GM21825 (cell line): ENCODE data around the gene E2F2.
"Not testable (repeated sequence)": the region's sequence is repeated elsewhere in the genome, so short reads cannot be mapped to it uniquely, and the experiment has no call there.

ENCODE experiments used
- ATAC-seq: cut with Tn5 transposase; IDR thresholded peaks from one replicate; pipeline ENCODE4 v1.9.1; 2021; ENCODE audit warnings: mild to moderate bottlenecking, moderate library complexity; ENCODE audit not compliant: unreplicated experiment

E2F2 gene

DNA sequence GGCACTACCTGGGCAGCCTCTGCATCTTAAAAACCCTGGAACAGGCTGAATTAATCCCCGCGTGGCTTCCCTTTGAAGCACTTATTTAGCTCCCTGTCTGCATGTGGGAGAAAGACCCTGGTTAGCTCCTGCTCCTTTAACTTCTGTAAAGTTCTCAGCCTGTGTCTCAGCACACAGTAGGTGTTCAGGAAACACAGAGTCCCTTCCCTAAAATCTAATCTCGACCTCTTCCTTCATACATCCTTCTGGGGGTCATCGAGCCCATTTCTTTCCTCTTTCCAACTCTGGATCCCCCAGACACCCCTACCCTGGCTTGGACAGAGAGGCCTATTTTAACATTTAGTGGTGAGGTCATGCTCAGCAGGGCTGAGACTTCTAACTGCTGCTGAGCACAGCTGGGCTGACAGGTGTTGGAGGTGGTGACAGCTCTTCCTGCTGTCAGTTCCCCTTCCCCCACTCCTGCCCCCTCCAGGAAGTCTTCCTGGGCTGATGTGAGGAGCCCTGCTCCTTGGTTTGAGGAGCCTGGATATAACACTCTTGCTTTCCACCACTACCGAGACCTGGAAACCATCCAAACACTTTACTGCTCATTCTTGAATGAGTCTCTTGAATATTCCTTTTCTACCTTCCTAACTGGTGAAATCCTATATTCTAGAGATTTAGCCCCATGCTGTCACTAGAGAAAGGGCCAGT, 5.3 kb downstream of the E2F2 start:
- no peak for ATAC-seq

DNA sequence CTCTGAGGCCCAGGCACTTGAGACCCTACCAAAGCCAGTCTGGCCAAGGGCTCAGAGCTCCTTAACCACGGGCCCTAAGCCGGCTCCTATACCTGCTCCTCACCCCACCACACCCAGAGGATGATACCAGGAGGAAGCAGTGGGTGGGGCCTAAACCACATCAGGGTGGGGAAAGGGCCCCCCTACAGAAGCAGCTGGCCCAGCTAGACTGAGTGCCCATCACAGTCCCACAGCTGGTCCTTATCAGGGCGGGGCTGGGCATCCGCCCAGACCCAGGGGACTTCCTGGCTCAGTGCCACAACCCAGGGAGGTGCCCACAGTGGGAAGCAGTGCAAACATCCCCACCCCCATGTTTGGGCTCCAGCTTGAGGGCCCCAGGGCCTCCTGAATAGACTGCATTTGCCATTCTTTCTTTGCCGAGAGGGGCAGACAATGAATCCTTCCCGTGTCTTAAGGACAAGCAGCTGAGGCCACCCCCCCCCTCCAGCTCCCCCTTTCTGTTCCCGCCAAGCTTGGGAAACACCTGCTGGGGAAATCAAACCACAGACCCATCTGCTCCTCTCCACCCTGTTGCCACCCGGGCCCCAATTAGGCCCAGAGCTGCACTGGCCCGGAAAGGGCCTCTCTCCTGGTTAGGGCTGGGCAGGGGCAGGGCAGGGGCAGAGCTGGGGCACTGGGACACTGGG, 6.2 kb downstream of the E2F2 start:
- no peak for ATAC-seq

DNA sequence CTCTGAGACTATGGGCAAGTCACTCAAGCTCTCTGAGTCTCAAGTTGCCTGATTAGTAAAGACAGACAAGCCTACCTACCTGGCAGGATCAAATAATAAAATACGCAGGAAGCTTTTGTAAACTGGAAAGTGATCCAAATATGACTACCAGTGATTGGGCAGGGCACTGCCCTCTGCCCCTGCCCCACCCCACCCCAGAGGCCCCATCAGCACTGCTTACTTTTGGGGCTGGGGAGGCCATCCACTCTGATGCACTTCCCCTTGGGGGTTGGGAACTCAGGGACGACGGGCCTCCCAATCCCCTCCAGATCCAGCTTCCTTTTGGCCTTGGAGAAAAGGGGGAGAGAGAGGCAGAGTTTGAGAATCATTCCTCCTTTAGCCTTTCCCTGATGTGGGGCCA, 6.9 kb downstream of the E2F2 start:
- no peak for ATAC-seq

- ATAC-seq: no peak
These were observed 8.6 kb downstream of the E2F2 start for GRCh38 chr1:23522244-23522982.

- no peak for ATAC-seq
These were observed 9.4 kb downstream of the E2F2 start for GRCh38 chr1:23521588-23521987.

DNA sequence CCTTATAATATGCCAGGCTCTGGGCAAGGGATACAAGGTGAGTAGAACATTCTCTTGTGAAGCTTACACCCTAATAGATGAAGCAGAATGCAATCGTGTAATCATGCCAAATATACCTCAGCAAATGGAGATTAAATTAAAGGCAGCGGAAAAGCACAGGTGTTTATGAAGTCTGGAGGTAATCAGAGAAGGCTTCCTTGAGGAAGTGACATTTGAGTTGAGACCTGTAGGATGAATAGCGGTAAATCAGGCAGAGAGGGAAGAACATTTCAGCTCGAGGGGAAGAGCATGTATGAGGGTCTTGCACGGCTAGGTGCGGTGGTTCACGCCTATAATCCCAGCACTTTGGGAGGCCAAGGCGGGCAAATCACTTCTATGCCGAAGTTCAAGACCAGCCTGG, 13.5 kb downstream of the E2F2 start:
- ATAC-seq: no peak

GRCh38 chr1:23515905-23516304, 15.1 kb downstream of the E2F2 start:
- ATAC-seq: no peak

DNA sequence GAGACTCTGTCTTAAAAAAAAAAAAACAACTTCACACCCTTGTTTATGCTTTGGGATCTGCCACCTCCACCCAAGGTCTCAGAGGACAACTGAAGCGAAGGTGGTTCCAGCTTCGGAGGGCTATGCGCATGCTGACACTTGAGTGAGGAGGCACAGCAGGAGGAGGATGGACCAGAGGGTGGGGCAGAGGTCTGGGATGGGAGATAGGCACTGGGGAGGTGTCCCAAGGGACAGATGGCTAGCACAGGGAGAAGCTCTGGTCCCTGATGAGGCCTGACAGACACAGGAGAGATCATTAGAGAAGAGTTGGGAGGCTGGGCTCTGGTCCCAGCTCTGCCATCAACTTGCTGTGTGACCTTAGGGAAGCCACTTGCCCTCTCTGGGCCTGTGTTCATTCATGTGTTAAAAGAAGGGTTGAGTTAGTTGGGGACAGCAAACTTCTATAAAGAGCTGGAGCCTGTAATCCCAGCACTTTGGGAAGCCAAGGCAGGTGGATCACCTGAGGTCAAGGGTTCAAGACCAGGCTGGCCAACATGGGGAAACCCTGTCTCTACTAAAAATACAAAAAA, 16.8 kb downstream of the E2F2 start:
- no peak for ATAC-seq

- no peak for ATAC-seq
These were observed 21.1 kb downstream of the E2F2 start for GRCh38 chr1:23509896-23510295.

- no peak for ATAC-seq
These were observed 24.5 kb downstream of the E2F2 start for GRCh38 chr1:23506376-23507107.

GRCh38 chr1:23505851-23506250, 25.2 kb downstream of the E2F2 start:
- no peak for ATAC-seq

- ATAC-seq: not testable (repeated sequence)
These were observed 26.9 kb downstream of the E2F2 start for GRCh38 chr1:23504156-23504555.

- ATAC-seq: no peak
These were observed 28.1 kb downstream of the E2F2 start for GRCh38 chr1:23502951-23503350.

- no peak for ATAC-seq
These were observed 30.6 kb downstream of the E2F2 start for GRCh38 chr1:23500466-23500865.

- ATAC-seq: no peak
These were observed 33.1 kb downstream of the E2F2 start for GRCh38 chr1:23497777-23498439.

GRCh38 chr1:23496490-23497181, 34.4 kb downstream of the E2F2 start:
- ATAC-seq: no peak

DNA sequence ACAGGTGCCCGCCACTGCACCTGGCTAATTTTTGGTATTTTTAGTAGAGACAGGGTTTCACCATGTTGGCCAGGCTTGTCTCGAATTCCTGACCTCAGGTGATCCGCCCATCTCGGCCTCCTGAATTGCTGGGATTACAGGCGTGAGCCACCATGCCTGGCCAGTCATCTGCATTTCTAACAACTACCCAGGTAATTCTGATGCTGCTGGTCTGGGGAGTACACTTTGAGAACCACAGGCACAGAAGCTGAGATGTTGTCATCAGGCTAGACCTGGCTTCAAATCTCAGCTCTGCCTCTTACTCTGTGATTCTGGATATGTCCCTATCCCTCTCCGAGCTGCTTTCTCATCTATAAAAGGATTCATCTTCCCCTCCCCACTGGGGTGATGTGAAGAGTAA, 36.2 kb downstream of the E2F2 start:
- not testable (repeated sequence) for ATAC-seq

GRCh38 chr1:23492776-23493175, 38.3 kb downstream of the E2F2 start:
- ATAC-seq: not testable (repeated sequence)

DNA sequence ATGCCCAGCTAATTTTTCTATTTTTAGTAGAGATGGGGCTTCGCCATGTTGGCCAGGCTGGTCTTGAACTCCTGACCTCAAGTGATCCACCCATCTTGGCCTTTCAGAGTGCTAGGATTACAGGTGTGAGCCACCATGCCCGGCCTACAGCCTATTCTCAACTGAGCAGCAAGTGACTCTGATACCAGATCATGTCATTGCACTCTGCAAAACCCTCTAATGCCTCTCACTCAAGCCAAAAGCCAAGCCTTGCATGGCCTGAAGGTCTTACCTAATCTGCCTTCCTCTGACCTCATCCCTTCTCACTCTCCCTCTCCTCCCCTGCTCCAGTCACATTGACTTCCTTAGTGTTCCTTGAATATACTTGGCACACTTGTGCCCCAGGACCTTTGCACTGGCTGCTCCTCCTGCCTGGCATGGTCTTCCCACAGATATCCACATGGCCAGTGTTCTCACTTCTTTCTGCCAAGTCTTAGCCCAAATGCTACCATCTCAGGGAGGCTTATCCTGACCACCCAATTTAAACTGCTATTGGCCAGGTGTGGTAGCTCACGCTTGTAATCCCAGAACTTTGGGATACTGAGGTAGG, 38.8 kb downstream of the E2F2 start:
- no peak for ATAC-seq
